GM21423 (cell line): ENCODE results near the gene SLC9A8.

Experiments used
- ATAC-seq: cut with Tn5 transposase; IDR thresholded peaks from one replicate; pipeline ENCODE4 v1.9.1; 2021; ENCODE audit warnings: mild to moderate bottlenecking, moderate library complexity; ENCODE audit not compliant: unreplicated experiment

SLC9A8 gene

GRCh38 chr20:49786196-49786595 lies 26.4 kb upstream of the SLC9A8 start:
- peak; percentile 30 for ATAC-seq

GRCh38 chr20:49786668-49787370 lies 25.8 kb upstream of the SLC9A8 start:
- ATAC-seq, result no peak

GRCh38 chr20:49787371-49788357 lies 25.0 kb upstream of the SLC9A8 start:
- ATAC-seq, result no peak

- no peak for ATAC-seq
Measured at GRCh38 chr20:49790077-49790798, 22.4 kb upstream of the SLC9A8 start.

GRCh38 chr20:49791165-49791564 lies 21.5 kb upstream of the SLC9A8 start:
- no peak for ATAC-seq

GRCh38 chr20:49792006-49792405 lies 20.6 kb upstream of the SLC9A8 start:
- ATAC-seq, result no peak

- ATAC-seq, result no peak
Measured at GRCh38 chr20:49792611-49793010, 20.0 kb upstream of the SLC9A8 start.

- no peak for ATAC-seq
Measured at GRCh38 chr20:49794336-49795134, 18.1 kb upstream of the SLC9A8 start.

GRCh38 chr20:49795135-49795424 lies 17.5 kb upstream of the SLC9A8 start:
- no peak for ATAC-seq

- ATAC-seq, result no peak
Measured at GRCh38 chr20:49796600-49797343, 15.9 kb upstream of the SLC9A8 start.

GRCh38 chr20:49797344-49797615 lies 15.3 kb upstream of the SLC9A8 start:
- no peak for ATAC-seq

- no peak for ATAC-seq
Measured at GRCh38 chr20:49798718-49799117, 13.9 kb upstream of the SLC9A8 start.

GRCh38 chr20:49799698-49800097 lies 12.9 kb upstream of the SLC9A8 start:
- ATAC-seq, result no peak

GRCh38 chr20:49803418-49803817 lies 9.2 kb upstream of the SLC9A8 start:
- ATAC-seq, result no peak

- ATAC-seq, result no peak
Measured at GRCh38 chr20:49804364-49804763, 8.3 kb upstream of the SLC9A8 start.

- peak; percentile 51 for ATAC-seq
Measured at GRCh38 chr20:49805224-49805876, 7.3 kb upstream of the SLC9A8 start.

GRCh38 chr20:49808753-49809152 lies 3.9 kb upstream of the SLC9A8 start:
- no peak for ATAC-seq

- ATAC-seq, result no peak
Measured at GRCh38 chr20:49809803-49810359, 2.7 kb upstream of the SLC9A8 start.

- ATAC-seq, result no peak
Measured at GRCh38 chr20:49810491-49811190, 2.0 kb upstream of the SLC9A8 start.
